Adrenal gland (tissue), 12 donors: Measurements from ENCODE around the gene JAZF1. TPM values are rescaled to one million over a fixed set of nuclear protein-coding genes. Genes with fewer than 3 reads are reported as not detected.

ENCODE experiments used
- DNase-seq, 7 donors: peaks; one replicate each; pipeline ENCODE4 v3.0.0-alpha.2; 2019 to 2020
- H3K27ac ChIP-seq, 5 donors: fragments of 200-600 bp; sonication (generic) in 4 of 5; 1 replicate in 3 of 5; 2 replicates in 2 of 5; pipeline versions ENCODE4 v1.5.1 to v1.8.0; 2016 to 2020; ENCODE audit warnings: mild to moderate bottlenecking in 1 of 5
- H3K27me3 ChIP-seq: fragments of 200-600 bp; 2 replicates; pipeline ENCODE4 v1.8.0; 2021
- H3K36me3 ChIP-seq, 2 donors: fragments of 200-600 bp; replicated peaks in 1 of 2; 1 replicate in 1 of 2; 2 replicates in 1 of 2; pipeline versions ENCODE4 v1.5.1 to v1.8.0; 2018 to 2022
- H3K4me1 ChIP-seq, 2 donors: fragments of 200-600 bp; replicated peaks in 1 of 2; 1 replicate in 1 of 2; 2 replicates in 1 of 2; pipeline versions ENCODE4 v1.5.1 to v1.8.0; 2018 to 2021
- H3K4me3 ChIP-seq, 4 donors: fragments of 200-600 bp; sonication (generic) in 3 of 4; one replicate each; pipeline ENCODE4 v1.5.1; 2016 to 2018
- H3K9me3 ChIP-seq, 3 donors: fragments of 200-600 bp; sonication (generic) in 1 of 3; replicated peaks in 1 of 3; 1 replicate in 2 of 3; 2 replicates in 1 of 3; pipeline versions ENCODE4 v1.5.1 to v1.8.0; 2016 to 2021
- POLR2A ChIP-seq, 2 donors: fragments of 450-650 bp; IDR thresholded peaks; one replicate each; pipeline ENCODE4 v1.6.1; 2017; ENCODE audit warnings: antibody characterized with exemption in 2 of 2, mild to moderate bottlenecking in 2 of 2, moderate library complexity in 1 of 2
- WGBS, 4 donors: extraction: QIAGEN DNeasy Blood & Tissue Kit in 2 of 4; methylation state at CpG; one replicate each; pipeline versions ENCODE4 v1.1.5 to v1.1.7; 2013 to 2017; 5-methylcytosine and 5-hydroxymethylcytosine counted together
- intact Hi-C, 2 donors: fragments of 100-400 bp; cut with DNase I; formaldehyde crosslinking; loops; one replicate each; pipeline versions ENCODE4 v1.14.1 to v1.15.0; 2022 to 2023
- polyA plus RNA-seq, 3 donors: library from polyadenylated mRNA; stranded (reverse); fragments of 200-250 nt in 2 of 3; fragments of 350-450 nt in 1 of 3; fragmentation: Illumina TruSeq in 1 of 3; extraction: RNeasy Lipid Tissue Mini Kit (QIAGEN cat#74804) in 1 of 3; gene quantifications; one replicate each; pipeline ENCODE4 v1.2.3, GENCODE V29; 2013 to 2014
- total RNA-seq, 9 donors: library from RNA; depleted of rRNA in 4 of 9; stranded (reverse); fragments of >200 nt in 4 of 9; fragments of 120-200 nt in 1 of 9; fragmentation: NEBNext Ultra II Directional in 1 of 9; extraction: Animal tissue kit (Norgen Biotek cat#: 25700) in 1 of 9; gene quantifications; one replicate each; pipeline versions ENCODE4 v1.1.0 to v1.2.4, GENCODE V29; 2013 to 2023
- TF ChIP-seq, protein P1 (sequence below), 6 experiments: fragments of 450-650 bp in 4 of 6; fragments of 200-600 bp in 2 of 6; sonication (generic) in 1 of 6; IDR thresholded peaks; 1 replicate in 5 of 6; 2 replicates in 1 of 6; pipeline versions ENCODE4 v1.5.1 to v1.8.0; 2016 to 2021; ENCODE audit warnings: antibody characterized with exemption in 6 of 6, mild to moderate bottlenecking in 2 of 6, moderate library complexity in 1 of 6
- donor health status: healthy with polysubstance abuse.
- donor health status: Bipolar disorder and iron deficiency.
- donor health status: DM: yes; HTN: yes; CAD: no.
- donor health status: DM: no; HTN: no; CAD: no.
- donor health status: DM: no; HTN: no; CAD: no.
- donor health status: DM: yes; HTN: yes; CAD: no.

JAZF1 gene
- total and polyA plus RNA-seq, 12 donors, result 18.5 to 192 (median 96.3) TPM

DNA sequence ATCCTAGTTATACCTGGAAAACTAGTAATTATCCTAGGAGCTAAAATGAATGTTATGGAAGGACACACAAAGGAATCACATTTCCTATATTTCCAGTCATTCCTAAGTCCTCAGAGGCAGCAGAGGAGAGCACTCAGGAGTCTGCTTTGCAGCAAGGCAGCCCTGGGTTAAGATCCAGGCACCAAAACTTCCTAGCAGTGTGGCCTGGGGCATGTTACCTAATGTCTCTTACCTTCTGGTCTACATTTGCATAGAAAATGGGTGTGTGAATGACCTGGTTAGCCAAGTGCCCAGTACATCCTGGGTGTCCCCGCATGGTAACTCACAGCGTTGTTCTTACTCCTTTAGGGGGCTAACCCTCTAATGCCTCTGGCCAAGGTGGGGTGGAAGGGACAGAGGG is 304.8 kb downstream of the JAZF1 start:
- DNase-seq, result no peak
- H3K4me1 ChIP-seq, result peaks cover 38 to 41% of the 10 kb centered on the region in 2 donors

DNA sequence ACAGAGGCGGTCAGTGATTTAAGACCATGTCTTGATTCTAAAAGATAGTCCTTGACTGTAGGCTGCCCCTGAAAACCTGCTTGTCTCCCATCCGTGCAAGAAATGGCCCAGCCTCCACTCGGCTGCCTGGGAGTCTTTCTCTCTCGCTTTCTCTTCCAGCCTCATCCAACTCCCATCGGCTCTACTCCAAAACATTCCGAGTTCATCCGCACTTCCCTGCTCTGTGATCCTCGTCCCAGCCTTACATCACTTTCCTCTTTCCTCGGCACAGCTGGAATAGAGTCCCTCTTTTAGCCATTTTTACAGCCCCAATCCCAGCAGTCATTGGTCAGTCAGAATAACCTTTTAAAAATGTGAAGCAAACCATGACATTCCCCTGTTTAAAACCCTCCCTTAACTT is 305.5 kb downstream of the JAZF1 start:
- Histone ChIP-seq H3K36me3 (no peaks in the 10 kb centered on the region), H3K9me3 (no peaks in the 10 kb centered on the region), H3K27me3 (no peaks in the 10 kb centered on the region), H3K4me1 (peaks cover 45 to 49% of the 10 kb centered on the region in 2 donors), H3K27ac (peak overlapping the region in 4 of 5 donors; percentile 40 to 89 (median 74)), H3K4me3 (no peak overlapping the region)
- DNase-seq, result no peak
- TF ChIP-seq, protein P1, sequence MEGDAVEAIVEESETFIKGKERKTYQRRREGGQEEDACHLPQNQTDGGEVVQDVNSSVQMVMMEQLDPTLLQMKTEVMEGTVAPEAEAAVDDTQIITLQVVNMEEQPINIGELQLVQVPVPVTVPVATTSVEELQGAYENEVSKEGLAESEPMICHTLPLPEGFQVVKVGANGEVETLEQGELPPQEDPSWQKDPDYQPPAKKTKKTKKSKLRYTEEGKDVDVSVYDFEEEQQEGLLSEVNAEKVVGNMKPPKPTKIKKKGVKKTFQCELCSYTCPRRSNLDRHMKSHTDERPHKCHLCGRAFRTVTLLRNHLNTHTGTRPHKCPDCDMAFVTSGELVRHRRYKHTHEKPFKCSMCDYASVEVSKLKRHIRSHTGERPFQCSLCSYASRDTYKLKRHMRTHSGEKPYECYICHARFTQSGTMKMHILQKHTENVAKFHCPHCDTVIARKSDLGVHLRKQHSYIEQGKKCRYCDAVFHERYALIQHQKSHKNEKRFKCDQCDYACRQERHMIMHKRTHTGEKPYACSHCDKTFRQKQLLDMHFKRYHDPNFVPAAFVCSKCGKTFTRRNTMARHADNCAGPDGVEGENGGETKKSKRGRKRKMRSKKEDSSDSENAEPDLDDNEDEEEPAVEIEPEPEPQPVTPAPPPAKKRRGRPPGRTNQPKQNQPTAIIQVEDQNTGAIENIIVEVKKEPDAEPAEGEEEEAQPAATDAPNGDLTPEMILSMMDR (IDR thresholded peaks at IDR 0.05), result no peak
- intact Hi-C loops, result no loop called here
- 83 to 91% (median 87%) methylated on average over 9 of the region's 9 CpGs for WGBS, 4 donors

More for the DNA sequence above, 304.8 kb downstream of the JAZF1 start:
- intact Hi-C loops, result no loop called here
- TF ChIP-seq, protein P1 (IDR thresholded peaks at IDR 0.05), result no peak
- no peak for TF ChIP-seq POLR2A (IDR thresholded peaks at IDR 0.05)
- H3K9me3 ChIP-seq, result no peaks in the 10 kb centered on the region
- 92 to 95% (median 93%) methylated on average over 2 of the region's 2 CpGs for WGBS, 4 donors
- H3K36me3 ChIP-seq, result no peaks in the 10 kb centered on the region
- H3K4me3 ChIP-seq, result no peak overlapping the region
- no peaks in the 10 kb centered on the region for H3K27me3 ChIP-seq
- H3K27ac ChIP-seq, result peak overlapping the region in 1 of 5 donors; percentile 40

DNA sequence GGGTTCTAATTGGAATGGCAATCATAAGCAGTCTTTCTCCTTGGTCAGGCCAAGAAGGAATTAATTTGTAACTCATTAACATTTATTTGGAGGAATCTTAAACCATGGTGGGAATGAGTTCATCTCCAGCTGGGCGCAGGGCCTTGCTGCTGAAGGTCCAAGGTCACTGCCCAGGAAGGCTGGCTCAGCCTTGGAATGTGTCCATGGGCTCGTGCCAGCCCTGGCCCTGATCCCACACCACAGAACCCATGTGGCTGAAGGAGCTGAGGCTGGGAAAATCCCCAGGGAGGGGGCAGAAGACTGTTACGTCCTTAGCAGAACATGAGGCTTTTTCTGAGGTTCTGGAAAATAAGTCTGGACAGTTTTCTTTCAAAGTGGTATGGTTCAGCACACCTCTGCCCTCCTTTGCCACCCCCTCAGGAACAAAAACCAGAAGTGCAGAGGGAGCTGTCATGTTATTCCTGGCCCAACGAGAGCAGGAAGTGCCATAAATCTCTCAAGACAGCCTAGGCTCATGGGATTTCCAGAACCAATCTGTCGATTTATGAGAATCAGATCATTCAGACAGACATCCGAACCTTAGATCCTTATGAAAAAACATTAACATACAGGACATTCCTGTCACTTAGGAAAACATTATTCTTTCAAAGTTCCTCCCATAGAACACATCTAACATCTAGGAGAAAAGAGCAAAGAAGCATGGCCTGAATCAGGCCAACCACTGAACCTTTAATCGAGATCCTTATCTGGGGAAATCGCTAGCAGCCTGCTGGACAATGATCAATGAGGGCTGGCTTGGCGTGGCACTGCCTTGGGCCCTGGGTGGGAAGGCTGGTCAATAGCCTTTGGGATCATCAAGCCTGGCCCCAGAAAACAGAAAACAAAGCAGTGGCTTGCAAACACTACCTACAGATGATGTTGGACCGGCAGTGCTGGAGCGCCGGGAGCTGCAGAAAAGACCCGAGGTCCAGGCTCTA is 306.3 kb downstream of the JAZF1 start:
- H3K27me3 ChIP-seq, result no peaks in the 10 kb centered on the region
- TF ChIP-seq, protein P1 (IDR thresholded peaks at IDR 0.05), result no peak
- TF ChIP-seq POLR2A (IDR thresholded peaks at IDR 0.05), result no peak
- no peak overlapping the region for H3K4me3 ChIP-seq
- no peaks in the 10 kb centered on the region for H3K36me3 ChIP-seq
- WGBS, 4 donors, result 42 to 54% (median 46%) methylated on average over 13 of the region's 13 CpGs
- DNase-seq, result peak; percentile 86 to 93 (median 89)
- peak overlapping the region; percentile 15 to 89 (median 63) for H3K27ac ChIP-seq
- peaks cover 45 to 49% of the 10 kb centered on the region in 2 donors for H3K4me1 ChIP-seq
- H3K9me3 ChIP-seq, result no peaks in the 10 kb centered on the region
- intact Hi-C loops, result no loop called here

DNA sequence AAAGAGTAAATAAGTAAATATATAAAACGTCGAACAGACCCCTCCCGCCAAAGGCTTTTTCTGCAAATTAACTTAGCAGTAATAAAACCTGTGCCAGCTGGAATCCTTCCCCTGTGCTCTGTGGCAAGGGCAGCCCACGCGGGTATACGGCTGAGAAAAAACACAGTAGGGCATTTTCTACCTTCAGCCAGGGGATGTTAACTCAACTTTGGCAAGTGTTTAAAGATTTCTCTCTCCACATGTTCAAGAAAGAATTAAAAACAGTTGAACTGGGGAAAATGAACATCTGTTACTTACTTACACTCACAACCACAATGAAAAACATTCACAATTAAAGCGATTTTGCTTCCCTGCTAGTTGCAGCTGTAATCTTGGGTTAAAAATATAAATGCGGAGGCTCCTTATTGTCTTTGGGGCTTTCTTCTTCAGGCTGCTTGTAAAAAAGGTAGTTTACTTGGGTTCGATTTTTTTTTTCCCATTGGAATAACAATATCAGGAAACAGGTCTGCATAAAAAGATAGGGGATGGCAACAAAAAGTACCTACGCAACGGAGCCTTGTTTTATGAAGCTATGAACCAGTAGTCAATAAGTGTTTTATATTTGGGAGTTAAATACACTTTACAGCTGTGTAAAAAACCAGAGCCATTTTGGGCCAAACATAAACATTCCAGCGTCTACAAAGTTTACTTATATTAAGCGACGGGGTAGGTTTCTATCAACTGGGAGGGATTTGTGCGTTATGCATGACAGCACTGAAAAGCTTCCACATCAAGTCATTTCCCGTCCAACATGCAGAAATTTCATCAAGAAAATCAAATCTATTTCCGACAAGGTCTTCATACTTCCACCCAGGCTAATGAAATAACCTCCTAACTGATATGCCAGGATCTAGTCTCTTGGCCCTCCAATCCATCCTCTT is 308.0 kb downstream of the JAZF1 start:
- no peaks in the 10 kb centered on the region for H3K36me3 ChIP-seq
- H3K9me3 ChIP-seq, result no peaks in the 10 kb centered on the region
- no peak for DNase-seq
- TF ChIP-seq, protein P1 (IDR thresholded peaks at IDR 0.05), result no peak
- no peak for TF ChIP-seq POLR2A (IDR thresholded peaks at IDR 0.05)
- no peaks in the 10 kb centered on the region for H3K27me3 ChIP-seq
- peak overlapping the region in 3 of 5 donors; percentile 53 to 89 (median 86) for H3K27ac ChIP-seq
- intact Hi-C loops, result no loop called here
- WGBS, 4 donors, result 65 to 72% (median 69%) methylated on average over 17 of the region's 17 CpGs
- H3K4me3 ChIP-seq, result no peak overlapping the region
- peaks cover 45 to 49% of the 10 kb centered on the region in 2 donors for H3K4me1 ChIP-seq
